B cell (primary cell): ENCODE results near the gene NAV2. TPM values are rescaled to one million over a fixed set of nuclear protein-coding genes. Genes with fewer than 3 reads are reported as not detected.

Experiments used
- ATAC-seq: fragments of 200-7000 bp; cut with Tn5 transposase; one replicate; pipeline ENCODE4 v1.10.0; 2021; ENCODE audit warnings: low read depth, mild to moderate bottlenecking, moderate number of reproducible peaks, moderate library complexity
- CTCF ChIA-PET: fragments of 350-600 bp; sonication (Branson Sonifier 250); formaldehyde crosslinking; loops from one replicate; lab custom pipeline; 2021; ENCODE audit warnings: antibody characterized with exemption, inconsistent platforms; lab: Charles Lee
- POLR2A ChIA-PET: fragments of 350-600 bp; sonication (Branson Sonifier 250); formaldehyde crosslinking; loops from one replicate; lab custom pipeline; 2021; ENCODE audit warnings: antibody characterized with exemption; lab: Charles Lee
- DNase-seq: peaks from one replicate; pipeline ENCODE4 v3.0.0; 2013
- H2AFZ ChIP-seq: 2 replicates; pipeline ENCODE4 v1.6.1; 2012; ENCODE audit warnings: mild to moderate bottlenecking, low read depth, low read length; ENCODE audit not compliant: insufficient read depth, poor library complexity, severe bottlenecking
- H3K27ac ChIP-seq, 2 donors: 1 replicate in 1 of 2; 2 replicates in 1 of 2; pipeline ENCODE4 v1.5.1; 2012 to 2013; ENCODE audit warnings: low read length in 2 of 2, mild to moderate bottlenecking in 2 of 2, moderate library complexity in 1 of 2
- H3K27me3 ChIP-seq, 4 experiments: fragments of 200-600 bp in 1 of 4; sonication (generic) in 1 of 4; replicated peaks in 1 of 4; 1 replicate in 2 of 4; 2 replicates in 2 of 4; pipeline versions ENCODE4 v1.6.1 to v1.7.0; 2013 to 2016; ENCODE audit warnings: low read length in 3 of 4, mild to moderate bottlenecking in 2 of 4, mixed read lengths in 1 of 4, moderate library complexity in 1 of 4; ENCODE audit not compliant: insufficient read depth in 4 of 4, control insufficient read depth in 3 of 4; ENCODE audit errors: control extremely low read depth in 1 of 4
- H3K36me3 ChIP-seq, 2 experiments: replicated peaks in 1 of 2; 1 replicate in 1 of 2; 2 replicates in 1 of 2; pipeline versions ENCODE4 v1.6.1 to v1.7.1; 2013; ENCODE audit warnings: low read length in 1 of 2; ENCODE audit not compliant: insufficient read depth in 2 of 2, control insufficient read depth in 1 of 2; ENCODE audit errors: control extremely low read depth in 1 of 2, extremely low read depth in 1 of 2
- H3K4me1 ChIP-seq, 2 donors: fragments of 200-600 bp in 1 of 2; sonication (generic) in 1 of 2; 1 replicate in 1 of 2; 2 replicates in 1 of 2; pipeline versions ENCODE4 v1.5.1 to v1.6.1; 2013 to 2017; ENCODE audit warnings: low read length in 2 of 2; ENCODE audit not compliant: control insufficient read depth in 2 of 2, insufficient read depth in 2 of 2
- H3K4me2 ChIP-seq: replicated peaks from 2 replicates; pipeline ENCODE3; 2012; ENCODE audit warnings: mild to moderate bottlenecking, low read depth, low read length; ENCODE audit not compliant: poor library complexity, severe bottlenecking
- H3K4me3 ChIP-seq, 5 experiments: fragments of 200-600 bp in 1 of 5; sonication (generic) in 1 of 5; 1 replicate in 3 of 5; 2 replicates in 2 of 5; pipeline versions ENCODE4 v1.5.1 to v1.7.0; 2011 to 2016; ENCODE audit warnings: low read length in 4 of 5, mild to moderate bottlenecking in 4 of 5, low read depth in 2 of 5, control low read depth in 1 of 5, moderate library complexity in 1 of 5; ENCODE audit not compliant: insufficient read depth in 1 of 5; ENCODE audit errors: control extremely low read depth in 1 of 5, extremely low read depth in 1 of 5
- H3K79me2 ChIP-seq: fragments of 200-600 bp; sonication (generic); one replicate; pipeline ENCODE4 v1.6.0; 2016; ENCODE audit warnings: low read length; ENCODE audit not compliant: control insufficient read depth, insufficient read depth
- H3K9ac ChIP-seq: fragments of 200-600 bp; sonication (generic); 2 replicates; pipeline ENCODE4 v1.6.1; 2017; ENCODE audit warnings: mild to moderate bottlenecking, low read length, moderate library complexity
- H3K9me3 ChIP-seq, 3 donors: one replicate each; pipeline versions ENCODE4 v1.6.1 to v1.7.1; 2013; ENCODE audit warnings: low read length in 2 of 3; ENCODE audit not compliant: control insufficient read depth in 2 of 3, insufficient read depth in 1 of 3; ENCODE audit errors: control extremely low read depth in 1 of 3
- H4K20me1 ChIP-seq: 2 replicates; pipeline ENCODE4 v1.6.0; 2012; ENCODE audit warnings: mild to moderate bottlenecking, low read length; ENCODE audit not compliant: insufficient read depth, control insufficient read depth, poor library complexity, severe bottlenecking
- H3K27ac Mint-ChIP-seq: one replicate; pipeline ENCODE4 v1.8.0; 2021; ENCODE audit warnings: mixed read lengths
- H3K27me3 Mint-ChIP-seq: one replicate; pipeline ENCODE4 v1.8.0; 2021; ENCODE audit warnings: mixed read lengths
- H3K4me1 Mint-ChIP-seq: one replicate; pipeline ENCODE4 v1.8.0; 2021; ENCODE audit warnings: mixed read lengths
- H3K4me3 Mint-ChIP-seq: one replicate; pipeline ENCODE4 v1.8.0; 2021; ENCODE audit warnings: mixed read lengths
- H3K9me3 Mint-ChIP-seq: one replicate; pipeline ENCODE4 v1.8.0; 2022; ENCODE audit warnings: mixed read lengths; ENCODE audit not compliant: insufficient read depth
- CTCF ChIP-seq: fragments of 200-600 bp; IDR thresholded peaks from one replicate; pipeline ENCODE4 v1.8.0; 2022; ENCODE audit warnings: antibody characterized with exemption, mild to moderate bottlenecking
- EZH2 ChIP-seq: IDR thresholded peaks from 2 replicates; pipeline ENCODE4 v1.6.1; 2012; ENCODE audit warnings: borderline replicate concordance, low read depth, mild to moderate bottlenecking, moderate library complexity, low read length; ENCODE audit not compliant: insufficient read depth, poor library complexity, severe bottlenecking
- WGBS: methylation state at CpG from one replicate; pipeline ENCODE4 v1.1.5; 2013; ENCODE audit warnings: missing lambda C conversion rate; ENCODE audit not compliant: insufficient coverage; 5-methylcytosine and 5-hydroxymethylcytosine counted together
- intact Hi-C: fragments of 100-400 bp; cut with micrococcal nuclease; formaldehyde crosslinking; loops from one replicate; pipeline ENCODE4 v1.10.0; 2022
- polyA plus RNA-seq: library from polyadenylated mRNA; depleted of rRNA; stranded (reverse); fragments of >200 nt; gene quantifications from 2 replicates; pipeline ENCODE4 v1.2.3, GENCODE V29; 2012
- total RNA-seq, 2 donors: library from RNA; stranded (reverse); fragments of 120-200 nt in 1 of 2; gene quantifications; 1 replicate in 1 of 2; 2 replicates in 1 of 2; pipeline versions ENCODE4 v1.2.3 to v1.2.4, GENCODE V29; 2013 to 2022

NAV2 gene
- total and polyA plus RNA-seq, 2 donors (not counting 1 experiment from before 2014, with no cell fraction given) = 0.82 to 22.2 TPM

GRCh38 chr11:19812710-19813109 is 100.1 kb downstream of the NAV2 start:
- Mint-ChIP-seq H3K27ac (no peak overlapping the region), H3K9me3 (no peaks in the 10 kb centered on the region), H3K27me3 (peaks cover 11% of the 10 kb centered on the region), H3K4me3 (no peak overlapping the region), H3K4me1 (no peaks in the 10 kb centered on the region)
- DNase-seq (no peak), ATAC-seq (no peak)
- H3K4me3 ChIP-seq = no peak overlapping the region
- no peaks in the 10 kb centered on the region for H3K36me3 ChIP-seq
- no peaks in the 10 kb centered on the region for H3K9me3 ChIP-seq
- H4K20me1 ChIP-seq = no peaks in the 10 kb centered on the region
- no peaks in the 10 kb centered on the region for H3K27me3 ChIP-seq
- WGBS = 95% methylated on average over 4 of the region's 4 CpGs
- no peak overlapping the region for H3K4me2 ChIP-seq
- TF ChIP-seq CTCF (no peak), EZH2 (no peak)
- ChIA-PET CTCF (no interaction called here), POLR2A (no interaction called here)
- H3K4me1 ChIP-seq = no peaks in the 10 kb centered on the region
- intact Hi-C loops = no loop called here
- H2AFZ ChIP-seq = no peak overlapping the region
- no peak overlapping the region for H3K9ac ChIP-seq
- H3K27ac ChIP-seq = no peak overlapping the region
- no peaks in the 10 kb centered on the region for H3K79me2 ChIP-seq

GRCh38 chr11:19813158-19813879 is 100.7 kb downstream of the NAV2 start:
- no peak overlapping the region for H3K4me3 Mint-ChIP-seq
- Histone ChIP-seq H3K4me1 (no peaks in the 10 kb centered on the region), H2AFZ (no peak overlapping the region), H3K9ac (no peak overlapping the region), H3K79me2 (no peaks in the 10 kb centered on the region), H4K20me1 (no peaks in the 10 kb centered on the region), H3K27me3 (no peaks in the 10 kb centered on the region), H3K27ac (no peak overlapping the region), H3K36me3 (no peaks in the 10 kb centered on the region), H3K4me2 (no peak overlapping the region), H3K4me3 (no peak overlapping the region), H3K9me3 (no peaks in the 10 kb centered on the region)
- DNase-seq = no peak
- intact Hi-C loops = no loop called here
- H3K27ac Mint-ChIP-seq = no peak overlapping the region
- no peaks in the 10 kb centered on the region for H3K4me1 Mint-ChIP-seq
- no peaks in the 10 kb centered on the region for H3K9me3 Mint-ChIP-seq
- no peak for ATAC-seq
- H3K27me3 Mint-ChIP-seq = peaks cover 9% of the 10 kb centered on the region
- TF ChIP-seq CTCF (no peak), EZH2 (no peak)
- POLR2A ChIA-PET = no interaction called here
- CTCF ChIA-PET = no interaction called here
- WGBS = 92% methylated on average over 13 of the region's 13 CpGs
